ENCODE measurements around the gene PDGFB.

DNA sequence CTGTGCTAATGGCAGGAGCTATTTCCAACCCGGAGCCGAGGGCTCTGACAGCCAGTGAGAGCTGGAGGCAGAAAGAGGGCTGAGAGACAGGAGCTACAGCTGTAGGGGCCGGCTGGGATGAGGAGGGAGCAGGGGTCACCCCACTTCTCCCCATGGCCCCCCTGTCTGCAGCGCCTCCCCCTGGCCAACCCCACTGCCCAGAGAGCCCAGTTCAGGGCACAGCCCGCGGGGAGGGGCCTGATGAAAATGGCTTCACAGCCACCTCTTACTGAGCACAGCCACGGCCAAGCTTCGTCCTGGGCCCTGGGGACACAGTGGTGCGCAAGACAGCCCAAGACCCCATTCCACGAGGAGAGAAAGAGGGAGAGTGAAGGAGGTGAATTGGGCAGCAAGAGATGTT, 46.7 kb upstream of the PDGFB start:
- TF ChIP-seq, protein P1, sequence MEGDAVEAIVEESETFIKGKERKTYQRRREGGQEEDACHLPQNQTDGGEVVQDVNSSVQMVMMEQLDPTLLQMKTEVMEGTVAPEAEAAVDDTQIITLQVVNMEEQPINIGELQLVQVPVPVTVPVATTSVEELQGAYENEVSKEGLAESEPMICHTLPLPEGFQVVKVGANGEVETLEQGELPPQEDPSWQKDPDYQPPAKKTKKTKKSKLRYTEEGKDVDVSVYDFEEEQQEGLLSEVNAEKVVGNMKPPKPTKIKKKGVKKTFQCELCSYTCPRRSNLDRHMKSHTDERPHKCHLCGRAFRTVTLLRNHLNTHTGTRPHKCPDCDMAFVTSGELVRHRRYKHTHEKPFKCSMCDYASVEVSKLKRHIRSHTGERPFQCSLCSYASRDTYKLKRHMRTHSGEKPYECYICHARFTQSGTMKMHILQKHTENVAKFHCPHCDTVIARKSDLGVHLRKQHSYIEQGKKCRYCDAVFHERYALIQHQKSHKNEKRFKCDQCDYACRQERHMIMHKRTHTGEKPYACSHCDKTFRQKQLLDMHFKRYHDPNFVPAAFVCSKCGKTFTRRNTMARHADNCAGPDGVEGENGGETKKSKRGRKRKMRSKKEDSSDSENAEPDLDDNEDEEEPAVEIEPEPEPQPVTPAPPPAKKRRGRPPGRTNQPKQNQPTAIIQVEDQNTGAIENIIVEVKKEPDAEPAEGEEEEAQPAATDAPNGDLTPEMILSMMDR (IDR thresholded peaks at IDR 0.05) = no peak
- no peak for TF ChIP-seq POLR2A (IDR thresholded peaks at IDR 0.05)
- no peak for TF ChIP-seq EP300 (IDR thresholded peaks at IDR 0.05)

Measured in ovary (tissue), 3 donors.